ENCODE measurements around the gene AP1G2. TPM values are rescaled to one million over a fixed set of nuclear protein-coding genes. Genes with fewer than 3 reads are reported as not detected.
A peak's percentile ranks its signal among the peaks of the same experiment; 100 is the strongest.

AP1G2 gene
- total and polyA plus RNA-seq, 2 of the 13 experiments (the other 11 are each of a cell fraction or from before 2014, with no cell fraction given) = 96.9 to 611 TPM

DNA sequence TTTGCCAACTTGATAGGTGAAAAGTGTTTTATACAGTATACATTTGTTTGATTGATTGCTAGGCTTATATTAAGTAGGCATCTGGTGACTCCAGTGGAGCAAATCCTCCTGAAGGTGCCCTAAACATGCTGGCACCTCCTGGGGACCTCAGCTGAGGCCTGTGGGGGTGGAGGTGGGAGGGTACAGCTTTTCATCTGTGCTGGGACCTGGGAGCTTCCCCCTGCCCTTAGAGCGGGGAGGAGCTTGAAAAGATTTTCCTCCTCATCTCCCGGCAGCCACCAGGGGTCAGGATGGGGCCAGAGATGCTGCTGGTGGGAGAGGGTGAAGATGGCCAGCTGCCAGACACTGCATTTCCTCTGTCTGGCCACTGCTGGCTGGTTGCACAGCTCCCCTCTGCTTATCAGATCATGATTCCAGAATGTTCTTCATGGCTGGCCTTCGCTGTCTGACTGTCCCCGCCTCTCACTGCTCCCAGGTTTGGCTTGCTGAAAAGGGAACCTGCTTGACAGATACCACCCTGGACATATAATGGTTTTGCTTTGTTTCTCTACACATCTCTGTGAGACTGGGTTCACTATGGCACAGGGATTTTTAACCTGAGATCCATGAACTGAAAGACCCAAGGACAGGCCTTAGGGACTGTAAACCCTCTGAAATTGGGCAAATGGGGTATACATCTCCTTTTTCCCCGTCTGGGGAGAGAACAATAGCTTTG lies 21.4 kb upstream of the AP1G2 start (continued):
- TF ChIP-seq ATF5 (CRISPR knock-in tag; IDR thresholded peaks at IDR 0.05; ENCODE audit: low read depth) (peak; percentile 96; the same call in 1 of the 2 replicates), IRX3 (CRISPR knock-in tag; IDR thresholded peaks at IDR 0.05; ENCODE audit: borderline replicate concordance, low read depth) (peak; percentile 85; the same call in 1 of the 2 replicates), RARG (CRISPR knock-in tag; IDR thresholded peaks at IDR 0.05; ENCODE audit: low read depth) (no peak), ZNF446 (CRISPR knock-in tag; IDR thresholded peaks at IDR 0.05) (no peak), SRSF9 (IDR thresholded peaks at IDR 0.05; ENCODE audit: borderline replicate concordance, insufficient read depth, low read depth, low read length, poor library complexity, severe bottlenecking) (no peak), IKZF1 (IDR thresholded peaks at IDR 0.05) (no peak), ZNF782 (CRISPR knock-in tag; IDR thresholded peaks at IDR 0.05; ENCODE audit: borderline replicate concordance) (peak; percentile 99), FOXM1 (CRISPR knock-in tag; IDR thresholded peaks at IDR 0.05) (no peak), ELF3 (CRISPR knock-in tag; IDR thresholded peaks at IDR 0.05) (peak; percentile 98), ZNF431 (CRISPR knock-in tag; IDR thresholded peaks at IDR 0.05; ENCODE audit: borderline replicate concordance, low read depth) (peak; percentile 91; the same call in 1 of the 2 replicates), ATRX (CRISPR knock-in tag; IDR thresholded peaks at IDR 0.05; ENCODE audit: borderline replicate concordance) (0 out of 2 replicates have a peak, but pooled peaks have one; percentile 64), ARHGAP35 (CRISPR knock-in tag; IDR thresholded peaks at IDR 0.05; ENCODE audit: borderline replicate concordance) (peak; percentile 82), ZNF10 (CRISPR knock-in tag; IDR thresholded peaks at IDR 0.05; ENCODE audit: borderline replicate concordance, low read depth) (no peak), ETV5 (CRISPR knock-in tag; IDR thresholded peaks at IDR 0.05; ENCODE audit: borderline replicate concordance) (peak; percentile 82), ZEB1 (IDR thresholded peaks at IDR 0.05; ENCODE audit: insufficient replicate concordance, low read depth) (no peak), ZNF577 (CRISPR knock-in tag; IDR thresholded peaks at IDR 0.05; ENCODE audit: borderline replicate concordance, low read depth) (peak; percentile 85; the same call in 1 of the 2 replicates), NR2C2 (CRISPR knock-in tag; IDR thresholded peaks at IDR 0.05; ENCODE audit: borderline replicate concordance) (peak; percentile 76), RERE (CRISPR knock-in tag; IDR thresholded peaks at IDR 0.05; ENCODE audit: low read depth) (peak; percentile 75; the same call in 1 of the 2 replicates), CREM (IDR thresholded peaks at IDR 0.05) (no peak), CREM (CRISPR knock-in tag; IDR thresholded peaks at IDR 0.05) (no peak), SRY (CRISPR knock-in tag; IDR thresholded peaks at IDR 0.05) (peak; percentile 96; the same call in 1 of the 2 replicates), ZNF496 (CRISPR knock-in tag; IDR thresholded peaks at IDR 0.05; ENCODE audit: insufficient replicate concordance) (no peak), ZFP36 (IDR thresholded peaks at IDR 0.05; ENCODE audit: borderline replicate concordance, low read depth, low read length, partially characterized antibody) (peak; percentile 69)
- TF ChIP-seq, protein P1, sequence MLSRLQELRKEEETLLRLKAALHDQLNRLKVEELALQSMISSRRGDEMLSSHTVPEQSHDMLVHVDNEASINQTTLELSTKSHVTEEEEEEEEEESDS (CRISPR knock-in tag; IDR thresholded peaks at IDR 0.05; ENCODE audit: borderline replicate concordance) = peak; percentile 92; the same call in 1 of the 2 replicates
